Keratinocyte (primary cell): ENCODE measurements around the gene MLLT10. TPM values are rescaled to one million over a fixed set of nuclear protein-coding genes. Genes with fewer than 3 reads are reported as not detected.

Source experiments
- DNase-seq: peaks from one replicate; pipeline ENCODE4 v3.0.0-alpha.2; 2011; ENCODE audit warnings: low read depth, missing footprints, low spot score
- FAIRE-seq: peaks from 2 replicates; lab custom pipeline; 2011; peaks lifted over from hg19 to GRCh38; lab: Jason Lieb, UNC
- H2AFZ ChIP-seq: 2 replicates; pipeline ENCODE4 v1.6.0; 2012; ENCODE audit warnings: low read length, control low read depth, inconsistent platforms; ENCODE audit not compliant: control insufficient read depth
- H3K27ac ChIP-seq: 2 replicates; pipeline ENCODE4 v1.5.1; 2011; ENCODE audit warnings: low read length; ENCODE audit not compliant: control insufficient read depth, insufficient read depth
- H3K27me3 ChIP-seq: 3 replicates; pipeline ENCODE4 v1.6.0; 2011; ENCODE audit warnings: low read length; ENCODE audit not compliant: control insufficient read depth, insufficient read depth; ENCODE audit errors: extremely low read depth
- H3K36me3 ChIP-seq, 2 experiments: 2 replicates in 1 of 2; 3 replicates in 1 of 2; pipeline ENCODE4 v1.5.1; 2011; ENCODE audit warnings: low read length in 2 of 2, mild to moderate bottlenecking in 1 of 2; ENCODE audit not compliant: control insufficient read depth in 2 of 2, insufficient read depth in 2 of 2; ENCODE audit errors: extremely low read depth in 1 of 2
- H3K4me1 ChIP-seq: 3 replicates; pipeline ENCODE4 v1.5.1; 2011; ENCODE audit warnings: low read length; ENCODE audit not compliant: control insufficient read depth, insufficient read depth; ENCODE audit errors: extremely low read depth
- H3K4me2 ChIP-seq: 3 replicates; pipeline ENCODE4 v1.6.0; 2011; ENCODE audit warnings: low read depth, low read length; ENCODE audit not compliant: control insufficient read depth, insufficient read depth; ENCODE audit errors: extremely low read depth
- H3K4me3 ChIP-seq, 3 experiments: fragments of 200-600 bp in 1 of 3; sonication (generic) in 1 of 3; 2 replicates in 2 of 3; 3 replicates in 1 of 3; pipeline ENCODE4 v1.5.1; 2011 to 2016; ENCODE audit warnings: low read length in 3 of 3, mild to moderate bottlenecking in 3 of 3, control low read depth in 2 of 3, inconsistent platforms in 1 of 3, low read depth in 1 of 3, mixed read lengths in 1 of 3, mixed run types in 1 of 3, moderate library complexity in 1 of 3; ENCODE audit not compliant: control insufficient read depth in 2 of 3, insufficient read depth in 2 of 3; ENCODE audit errors: extremely low read depth in 1 of 3
- H3K79me2 ChIP-seq: 2 replicates; pipeline ENCODE4 v1.6.0; 2012; ENCODE audit warnings: low read length; ENCODE audit not compliant: control insufficient read depth, insufficient read depth
- H3K9ac ChIP-seq: 3 replicates; pipeline ENCODE4 v1.6.0; 2011; ENCODE audit warnings: low read length; ENCODE audit not compliant: control insufficient read depth, insufficient read depth; ENCODE audit errors: extremely low read depth
- H3K9me1 ChIP-seq: 3 replicates; pipeline ENCODE4 v1.6.0; 2011; ENCODE audit warnings: low read length; ENCODE audit not compliant: control insufficient read depth, insufficient read depth; ENCODE audit errors: extremely low read depth
- H3K9me3 ChIP-seq: 2 replicates; pipeline ENCODE4 v1.5.1; 2012; ENCODE audit warnings: low read depth, low read length; ENCODE audit not compliant: control insufficient read depth
- H4K20me1 ChIP-seq: 3 replicates; pipeline ENCODE4 v1.6.0; 2011; ENCODE audit warnings: low read length; ENCODE audit not compliant: control insufficient read depth, insufficient read depth; ENCODE audit errors: extremely low read depth
- EZH2 ChIP-seq: IDR thresholded peaks from one replicate; pipeline ENCODE4 v1.6.1; 2012; ENCODE audit warnings: inconsistent platforms, mild to moderate bottlenecking, low read length, moderate library complexity
- dilution Hi-C: fragments of 300-500 bp; cut with MboI; formaldehyde crosslinking; loops from one replicate; pipeline ENCODE4 v1.7.0; 2020; ENCODE audit warnings: low sequenced_read_pairs; ENCODE audit not compliant: extremely low pct_ligation_motif_present
- polyA plus RNA-seq, 5 experiments: library from polyadenylated mRNA; depleted of rRNA in 3 of 5; stranded (reverse) in 3 of 5; stranded (forward) in 1 of 5; unstranded in 1 of 5; fragments of >200 nt; gene quantifications; 1 replicate in 1 of 5; 2 replicates in 3 of 5; 3 replicates in 1 of 5; pipeline versions ENCODE4 v1.2.1 to v1.2.3, GENCODE V29; 2011 to 2012; ENCODE audit warnings: missing spikeins in 2 of 5, low read depth in 1 of 5, low replicate concordance in 1 of 5
- TF ChIP-seq, protein P1 (sequence below), 3 experiments: IDR thresholded peaks in 1 of 3; conservative IDR thresholded peaks in 1 of 3; optimal IDR thresholded peaks in 1 of 3; 2 replicates in 2 of 3; 3 replicates in 1 of 3; pipeline versions ENCODE3 to v1.5.1; 2011; ENCODE audit warnings: low read length in 3 of 3, mild to moderate bottlenecking in 3 of 3, moderate library complexity in 2 of 3, control low read depth in 1 of 3, inconsistent platforms in 1 of 3; ENCODE audit not compliant: insufficient read depth in 2 of 3; ENCODE audit errors: extremely low read depth in 1 of 3

MLLT10 gene
- polyA plus RNA-seq, 1 donor (not counting 4 experiments of a cell fraction or from before 2014, with no cell fraction given) = 40.2 TPM

DNA sequence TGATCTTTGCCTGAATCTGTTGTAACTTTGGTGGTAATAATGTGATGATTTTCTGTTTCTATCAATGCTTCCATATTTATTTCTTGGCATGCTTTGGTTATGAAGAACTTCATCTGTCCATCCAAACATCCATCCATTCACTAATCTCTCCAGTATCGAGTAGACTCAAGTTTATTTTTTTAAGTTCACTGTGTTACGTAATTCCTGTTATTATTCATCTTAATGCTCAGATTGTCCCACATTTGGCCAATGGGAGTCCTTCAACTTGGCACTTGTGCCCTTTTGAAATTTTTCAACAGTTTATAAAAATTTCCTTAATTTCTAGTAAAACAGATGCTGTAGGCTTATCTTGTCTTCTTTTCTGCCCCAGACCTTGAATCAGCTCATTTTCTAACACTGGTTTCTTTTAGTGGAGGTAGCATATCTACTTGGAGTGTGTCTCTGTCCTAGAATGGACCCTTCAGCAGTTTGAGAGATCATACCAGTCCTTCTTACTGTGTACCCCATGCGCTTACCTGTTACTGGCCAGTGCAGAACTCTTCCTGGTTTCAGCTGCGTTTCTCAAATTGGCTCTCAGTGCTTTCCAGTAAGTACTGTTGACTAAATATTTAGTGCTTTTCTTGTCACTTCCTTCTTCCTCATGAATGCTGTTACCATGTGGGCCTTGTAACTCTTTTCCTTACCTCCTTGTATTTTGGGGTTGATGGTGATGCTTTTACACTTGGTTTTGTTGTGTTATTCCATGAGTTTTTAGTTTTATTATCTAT lies 100.8 kb downstream of the MLLT10 start:
- H3K9ac ChIP-seq = no peak overlapping the region
- dilution Hi-C loops = no loop called here
- TF ChIP-seq EZH2 = no peak
- TF ChIP-seq, protein P1, sequence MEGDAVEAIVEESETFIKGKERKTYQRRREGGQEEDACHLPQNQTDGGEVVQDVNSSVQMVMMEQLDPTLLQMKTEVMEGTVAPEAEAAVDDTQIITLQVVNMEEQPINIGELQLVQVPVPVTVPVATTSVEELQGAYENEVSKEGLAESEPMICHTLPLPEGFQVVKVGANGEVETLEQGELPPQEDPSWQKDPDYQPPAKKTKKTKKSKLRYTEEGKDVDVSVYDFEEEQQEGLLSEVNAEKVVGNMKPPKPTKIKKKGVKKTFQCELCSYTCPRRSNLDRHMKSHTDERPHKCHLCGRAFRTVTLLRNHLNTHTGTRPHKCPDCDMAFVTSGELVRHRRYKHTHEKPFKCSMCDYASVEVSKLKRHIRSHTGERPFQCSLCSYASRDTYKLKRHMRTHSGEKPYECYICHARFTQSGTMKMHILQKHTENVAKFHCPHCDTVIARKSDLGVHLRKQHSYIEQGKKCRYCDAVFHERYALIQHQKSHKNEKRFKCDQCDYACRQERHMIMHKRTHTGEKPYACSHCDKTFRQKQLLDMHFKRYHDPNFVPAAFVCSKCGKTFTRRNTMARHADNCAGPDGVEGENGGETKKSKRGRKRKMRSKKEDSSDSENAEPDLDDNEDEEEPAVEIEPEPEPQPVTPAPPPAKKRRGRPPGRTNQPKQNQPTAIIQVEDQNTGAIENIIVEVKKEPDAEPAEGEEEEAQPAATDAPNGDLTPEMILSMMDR (optimal IDR thresholded peaks at IDR 0.05 in 1 of 3, IDR thresholded peaks at IDR 0.05 in 1 of 3, conservative IDR thresholded peaks at IDR 0.05 in 1 of 3; ENCODE audit: extremely low read depth in 1 of 3, insufficient read depth in 2 of 3, low read length in 3 of 3) = no peak
- DNase-seq = no peak
- no peak overlapping the region for H2AFZ ChIP-seq
- H3K9me3 ChIP-seq = no peaks in the 10 kb centered on the region
- H3K4me2 ChIP-seq = no peak overlapping the region
- FAIRE-seq = no peak
- H4K20me1 ChIP-seq = no peaks in the 10 kb centered on the region
- H3K79me2 ChIP-seq = peaks cover 21% of the 10 kb centered on the region
- no peak overlapping the region for H3K4me3 ChIP-seq
- H3K9me1 ChIP-seq = no peaks in the 10 kb centered on the region
- peaks cover 8% of the 10 kb centered on the region in 2 experiments for H3K36me3 ChIP-seq
- H3K27me3 ChIP-seq = no peaks in the 10 kb centered on the region
- no peaks in the 10 kb centered on the region for H3K4me1 ChIP-seq
- H3K27ac ChIP-seq = no peak overlapping the region

DNA sequence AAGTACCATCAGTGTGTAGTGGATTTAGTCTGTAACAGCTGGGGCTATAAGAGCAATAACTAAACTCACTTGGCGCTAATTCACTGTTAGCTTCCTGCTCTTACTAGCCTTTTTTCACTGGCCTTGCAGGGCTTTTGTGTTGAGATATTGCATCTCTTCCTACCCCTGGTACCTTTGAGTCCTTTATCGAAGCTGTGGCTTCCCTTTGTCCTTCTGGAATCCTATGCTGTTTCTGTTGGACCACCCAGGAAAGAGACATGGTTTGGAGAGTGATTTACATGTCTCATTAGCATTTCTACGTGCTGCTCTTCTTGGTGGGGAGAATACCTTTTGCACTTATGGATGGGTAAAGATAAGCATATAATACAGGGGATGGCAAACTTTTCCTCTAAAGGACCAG lies 103.8 kb downstream of the MLLT10 start:
- dilution Hi-C loops = no loop called here

More for the DNA sequence above, 103.8 kb downstream of the MLLT10 start:
- Histone ChIP-seq H4K20me1 (no peaks in the 10 kb centered on the region), H3K79me2 (peaks cover 24% of the 10 kb centered on the region), H3K27me3 (no peaks in the 10 kb centered on the region), H3K9me1 (no peaks in the 10 kb centered on the region), H3K4me1 (no peaks in the 10 kb centered on the region), H3K27ac (no peak overlapping the region), H3K9ac (no peak overlapping the region), H2AFZ (no peak overlapping the region), H3K4me3 (no peak overlapping the region), H3K36me3 (peaks cover 8 to 12% of the 10 kb centered on the region in 2 experiments), H3K4me2 (no peak overlapping the region), H3K9me3 (no peaks in the 10 kb centered on the region)
- TF ChIP-seq, protein P1 (optimal IDR thresholded peaks at IDR 0.05 in 1 of 3, IDR thresholded peaks at IDR 0.05 in 1 of 3, conservative IDR thresholded peaks at IDR 0.05 in 1 of 3; ENCODE audit: extremely low read depth in 1 of 3, insufficient read depth in 2 of 3, low read length in 3 of 3) = no peak
- no peak for TF ChIP-seq EZH2
- DNase-seq (no peak), FAIRE-seq (no peak)
